ENCODE data around the gene HMX2.

Gene HMX2

GRCh38 chr10:123187781-123188180, 39.8 kb downstream of the HMX2 start:
- TF ChIP-seq, protein P1, sequence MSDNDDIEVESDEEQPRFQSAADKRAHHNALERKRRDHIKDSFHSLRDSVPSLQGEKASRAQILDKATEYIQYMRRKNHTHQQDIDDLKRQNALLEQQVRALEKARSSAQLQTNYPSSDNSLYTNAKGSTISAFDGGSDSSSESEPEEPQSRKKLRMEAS (IDR thresholded peaks at IDR 0.05; ENCODE audit: low read depth, low read length) = no peak
- TF ChIP-seq CTCF (IDR thresholded peaks at IDR 0.05; ENCODE audit: low read depth, low read length) (no peak), MYC (IDR thresholded peaks at IDR 0.05; ENCODE audit: low read depth, low read length) (no peak), POLR2A (IDR thresholded peaks at IDR 0.05; ENCODE audit: extremely low read depth, insufficient read length) (no peak)
- no peak for DNase-seq (ENCODE audit: low read depth)

GRCh38 chr10:123191886-123192285, 44.0 kb downstream of the HMX2 start:
- TF ChIP-seq POLR2A (IDR thresholded peaks at IDR 0.05; ENCODE audit: extremely low read depth, insufficient read length) (no peak), MYC (IDR thresholded peaks at IDR 0.05; ENCODE audit: low read depth, low read length) (no peak), CTCF (IDR thresholded peaks at IDR 0.05; ENCODE audit: low read depth, low read length) (no peak)
- TF ChIP-seq, protein P1 (IDR thresholded peaks at IDR 0.05; ENCODE audit: low read depth, low read length) = no peak
- DNase-seq (ENCODE audit: low read depth) = no peak
- no peak overlapping the region for H3K4me3 ChIP-seq (ENCODE audit: low read depth, low read length)

More at GRCh38 chr10:123187781-123188180, 39.8 kb downstream of the HMX2 start:
- no peak overlapping the region for H3K4me3 ChIP-seq (ENCODE audit: low read depth, low read length)

- H3K4me3 ChIP-seq (ENCODE audit: low read depth, low read length) = no peak overlapping the region
- TF ChIP-seq CTCF (IDR thresholded peaks at IDR 0.05; ENCODE audit: low read depth, low read length) (no peak), POLR2A (IDR thresholded peaks at IDR 0.05; ENCODE audit: extremely low read depth, insufficient read length) (no peak), MYC (IDR thresholded peaks at IDR 0.05; ENCODE audit: low read depth, low read length) (no peak)
- TF ChIP-seq, protein P1 (IDR thresholded peaks at IDR 0.05; ENCODE audit: low read depth, low read length) = no peak
- DNase-seq (ENCODE audit: low read depth) = no peak
These were observed 46.1 kb downstream of the HMX2 start for GRCh38 chr10:123194056-123194455.
